ENCODE measurements around the gene ADAM11.

ADAM11 gene

DNA sequence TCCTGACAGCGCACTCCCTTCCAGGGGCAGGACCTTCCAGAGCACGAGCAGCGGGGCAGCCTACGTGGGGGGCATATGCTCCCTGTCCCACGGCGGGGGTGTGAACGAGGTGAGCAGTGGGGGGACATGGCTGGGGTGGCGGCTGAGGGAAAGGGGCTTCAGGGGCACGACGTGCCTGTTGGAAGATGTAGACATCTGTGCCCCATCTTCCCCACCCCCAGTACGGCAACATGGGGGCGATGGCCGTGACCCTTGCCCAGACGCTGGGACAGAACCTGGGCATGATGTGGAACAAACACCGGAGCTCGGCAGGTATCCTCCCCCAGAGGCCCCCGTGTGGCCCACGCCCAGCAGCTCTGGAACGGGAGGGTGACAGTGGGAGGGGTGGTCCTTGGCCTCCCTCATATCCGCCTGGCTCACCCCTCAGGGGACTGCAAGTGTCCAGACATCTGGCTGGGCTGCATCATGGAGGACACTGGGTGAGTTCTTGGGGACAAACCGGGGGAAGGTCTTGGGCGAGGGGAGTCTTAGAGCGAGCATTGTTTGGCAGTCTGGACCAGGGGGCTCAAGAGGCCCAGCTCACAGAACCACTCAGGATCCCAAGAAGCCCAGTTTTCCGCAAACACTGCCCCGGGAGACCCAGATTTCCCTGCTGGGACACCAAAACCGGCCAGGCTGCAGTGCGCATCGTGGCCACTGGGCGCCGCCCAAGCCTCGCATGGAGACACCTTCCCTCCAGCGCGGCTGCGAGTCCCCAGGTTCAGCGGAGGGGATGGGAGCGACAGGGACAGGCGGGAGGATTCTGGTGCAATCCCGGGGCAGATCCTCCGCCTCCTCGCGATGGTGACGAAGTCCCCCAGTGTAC lies 15.7 kb downstream of the ADAM11 start:
- FAIRE-seq (no peak), DNase-seq (ENCODE audit: insufficient read length, low spot score) (peak; percentile 99)

DNA sequence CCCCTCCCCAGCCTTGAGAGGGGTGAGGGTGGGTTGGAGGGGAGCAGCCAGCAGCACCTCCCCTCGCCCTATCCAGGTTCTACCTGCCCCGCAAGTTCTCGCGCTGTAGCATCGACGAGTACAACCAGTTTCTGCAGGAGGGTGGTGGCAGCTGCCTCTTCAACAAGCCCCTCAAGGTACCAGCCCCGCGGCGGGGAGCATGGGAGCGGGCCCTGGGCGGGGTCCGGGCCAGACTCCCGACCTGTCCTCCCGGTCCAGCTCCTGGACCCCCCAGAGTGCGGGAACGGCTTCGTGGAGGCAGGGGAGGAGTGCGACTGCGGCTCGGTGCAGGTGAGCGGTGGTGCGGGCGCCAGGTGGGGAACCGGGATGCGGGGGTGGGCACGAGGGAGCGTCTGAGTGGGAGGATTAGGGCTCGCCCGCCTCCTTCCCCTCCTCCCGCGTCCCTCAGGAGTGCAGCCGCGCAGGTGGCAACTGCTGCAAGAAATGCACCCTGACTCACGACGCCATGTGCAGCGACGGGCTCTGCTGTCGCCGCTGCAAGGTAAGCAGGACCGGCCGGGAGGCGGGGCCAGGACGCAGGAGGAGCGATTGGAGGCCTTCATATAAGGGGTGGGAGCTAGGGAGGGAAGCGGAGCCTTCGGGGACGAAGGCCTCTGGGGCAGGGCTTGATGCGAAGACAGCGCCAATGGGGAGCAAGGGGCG lies 16.5 kb downstream of the ADAM11 start:
- DNase-seq (ENCODE audit: insufficient read length, low spot score) (peak; percentile 100), FAIRE-seq (peak; percentile 100)

DNA sequence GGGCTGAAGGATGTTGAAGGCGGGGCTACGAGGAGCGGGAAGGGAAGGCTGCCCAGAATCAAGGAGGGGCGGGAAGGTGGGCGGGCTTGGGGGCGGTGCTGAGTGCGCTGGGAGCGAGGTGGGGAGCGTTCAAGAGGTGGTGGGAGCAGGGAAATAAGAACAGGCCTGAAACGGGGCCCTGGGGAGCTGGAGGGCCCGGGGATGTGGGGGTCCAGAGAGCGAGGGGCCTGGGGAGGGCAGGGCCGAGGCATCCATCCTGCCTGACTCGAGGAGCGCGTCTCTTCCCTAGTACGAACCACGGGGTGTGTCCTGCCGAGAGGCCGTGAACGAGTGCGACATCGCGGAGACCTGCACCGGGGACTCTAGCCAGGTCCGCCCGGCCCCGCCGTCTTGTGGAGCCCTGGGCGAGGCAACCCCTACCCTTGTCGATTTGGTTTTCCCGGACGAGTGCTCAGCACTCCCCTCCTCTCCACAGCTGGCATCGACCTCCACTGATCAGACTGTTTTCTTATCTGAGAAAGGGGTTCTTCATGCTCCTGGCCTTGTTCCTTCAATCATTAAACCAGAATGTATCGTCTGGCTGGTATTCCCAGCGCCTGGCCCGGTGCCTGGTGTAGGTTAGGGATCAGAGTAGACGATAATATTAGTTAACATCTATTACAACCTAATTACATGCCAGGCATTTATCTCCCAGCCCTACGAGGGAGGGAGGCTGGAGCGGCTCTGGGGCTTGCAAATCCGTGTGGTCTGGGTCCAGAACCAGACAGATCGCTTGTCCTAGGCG lies 17.2 kb downstream of the ADAM11 start:
- DNase-seq (ENCODE audit: insufficient read length, low spot score) (no peak), FAIRE-seq (no peak)

DNA sequence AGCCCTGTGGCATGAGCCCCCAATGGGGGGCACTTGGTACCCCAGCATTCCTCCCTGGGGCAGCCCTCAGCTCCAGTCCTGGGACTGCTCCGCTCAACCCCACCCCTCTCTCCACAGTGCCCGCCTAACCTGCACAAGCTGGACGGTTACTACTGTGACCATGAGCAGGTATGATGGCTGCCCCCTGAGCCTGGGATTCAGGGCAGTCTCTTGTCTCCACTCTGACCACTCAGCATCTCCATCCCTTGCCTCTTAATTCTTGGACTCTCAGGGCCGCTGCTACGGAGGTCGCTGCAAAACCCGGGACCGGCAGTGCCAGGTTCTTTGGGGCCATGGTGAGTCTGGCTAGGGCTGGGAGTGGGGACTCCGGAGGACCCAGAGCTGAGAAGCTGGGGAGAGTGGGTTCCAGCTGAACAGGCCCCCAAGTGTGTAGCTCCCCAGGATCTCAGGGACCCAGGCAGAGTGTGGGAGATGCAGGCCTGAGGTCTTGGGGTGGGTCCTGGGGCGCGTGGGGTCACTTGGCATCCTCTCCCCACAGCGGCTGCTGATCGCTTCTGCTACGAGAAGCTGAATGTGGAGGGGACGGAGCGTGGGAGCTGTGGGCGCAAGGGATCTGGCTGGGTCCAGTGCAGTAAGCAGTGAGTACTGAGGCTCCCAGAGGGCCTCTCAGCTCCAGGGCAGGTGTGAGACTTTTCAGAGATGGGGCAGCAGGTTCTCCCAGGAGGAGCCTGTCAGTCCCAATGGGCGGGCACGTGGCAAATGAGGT lies 18.0 kb downstream of the ADAM11 start:
- FAIRE-seq (no peak), DNase-seq (ENCODE audit: insufficient read length, low spot score) (no peak)

DNA sequence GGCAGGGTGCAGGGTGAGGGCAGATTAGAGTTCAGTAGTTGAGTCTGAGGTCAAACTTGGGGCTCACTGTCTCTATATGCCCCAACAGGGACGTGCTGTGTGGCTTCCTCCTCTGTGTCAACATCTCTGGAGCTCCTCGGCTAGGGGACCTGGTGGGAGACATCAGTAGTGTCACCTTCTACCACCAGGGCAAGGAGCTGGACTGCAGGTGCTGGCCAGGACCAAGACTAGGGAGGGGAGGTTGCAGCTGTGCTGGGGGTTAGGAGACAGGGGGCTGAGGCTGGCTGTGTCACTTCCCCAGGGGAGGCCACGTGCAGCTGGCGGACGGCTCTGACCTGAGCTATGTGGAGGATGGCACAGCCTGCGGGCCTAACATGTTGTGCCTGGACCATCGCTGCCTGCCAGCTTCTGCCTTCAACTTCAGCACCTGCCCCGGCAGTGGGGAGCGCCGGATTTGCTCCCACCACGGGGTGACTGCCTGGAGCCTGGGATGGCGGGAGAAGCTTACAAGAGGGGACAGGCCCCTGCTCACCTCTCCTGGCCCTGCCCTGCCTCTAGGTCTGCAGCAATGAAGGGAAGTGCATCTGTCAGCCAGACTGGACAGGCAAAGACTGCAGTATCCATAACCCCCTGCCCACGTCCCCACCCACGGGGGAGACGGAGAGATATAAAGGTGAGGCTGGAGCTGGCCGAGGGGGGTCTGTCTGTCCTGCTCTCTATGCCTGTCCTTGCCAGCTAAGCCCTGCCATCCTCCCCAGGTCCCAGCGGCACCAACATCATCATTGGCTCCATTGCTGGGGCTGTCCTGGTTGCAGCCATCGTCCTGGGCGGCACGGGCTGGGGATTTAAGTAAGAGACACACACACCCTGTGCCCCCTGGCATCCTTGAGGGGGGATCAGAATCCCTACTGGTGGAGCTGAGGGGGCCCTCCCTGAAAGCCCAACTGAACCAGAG lies 18.9 kb downstream of the ADAM11 start:
- no peak for DNase-seq (ENCODE audit: insufficient read length, low spot score)
- peak; percentile 44 for FAIRE-seq

DNA sequence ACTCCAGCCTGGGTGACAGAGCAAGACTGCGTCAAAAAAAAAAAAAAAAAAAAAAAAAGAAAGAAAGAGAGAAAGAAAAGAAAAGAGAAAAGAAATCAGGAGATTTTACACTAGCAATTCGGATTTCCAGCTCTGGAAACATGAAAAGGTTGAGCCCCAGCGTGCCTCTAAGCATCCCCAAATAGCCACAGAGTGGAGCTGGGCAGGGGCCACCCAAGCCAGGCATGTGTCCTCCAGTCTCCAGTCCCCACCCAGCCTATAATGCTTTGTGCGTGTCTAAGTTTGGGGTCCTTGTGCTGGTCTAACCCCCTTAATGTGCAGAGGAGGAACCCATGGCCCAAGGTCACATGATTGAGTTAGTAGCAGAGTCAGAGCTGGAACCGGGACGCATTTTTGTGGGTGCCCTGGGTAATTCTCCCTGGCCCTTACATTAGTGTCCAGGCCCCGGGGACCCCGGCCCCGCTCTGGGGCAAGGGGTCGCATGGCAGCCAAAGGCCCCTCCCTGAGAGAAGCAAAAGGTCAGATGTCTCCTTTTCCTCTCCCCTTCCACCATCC lies 19.9 kb downstream of the ADAM11 start:
- DNase-seq (ENCODE audit: insufficient read length, low spot score) (no peak), FAIRE-seq (no peak)

DNA sequence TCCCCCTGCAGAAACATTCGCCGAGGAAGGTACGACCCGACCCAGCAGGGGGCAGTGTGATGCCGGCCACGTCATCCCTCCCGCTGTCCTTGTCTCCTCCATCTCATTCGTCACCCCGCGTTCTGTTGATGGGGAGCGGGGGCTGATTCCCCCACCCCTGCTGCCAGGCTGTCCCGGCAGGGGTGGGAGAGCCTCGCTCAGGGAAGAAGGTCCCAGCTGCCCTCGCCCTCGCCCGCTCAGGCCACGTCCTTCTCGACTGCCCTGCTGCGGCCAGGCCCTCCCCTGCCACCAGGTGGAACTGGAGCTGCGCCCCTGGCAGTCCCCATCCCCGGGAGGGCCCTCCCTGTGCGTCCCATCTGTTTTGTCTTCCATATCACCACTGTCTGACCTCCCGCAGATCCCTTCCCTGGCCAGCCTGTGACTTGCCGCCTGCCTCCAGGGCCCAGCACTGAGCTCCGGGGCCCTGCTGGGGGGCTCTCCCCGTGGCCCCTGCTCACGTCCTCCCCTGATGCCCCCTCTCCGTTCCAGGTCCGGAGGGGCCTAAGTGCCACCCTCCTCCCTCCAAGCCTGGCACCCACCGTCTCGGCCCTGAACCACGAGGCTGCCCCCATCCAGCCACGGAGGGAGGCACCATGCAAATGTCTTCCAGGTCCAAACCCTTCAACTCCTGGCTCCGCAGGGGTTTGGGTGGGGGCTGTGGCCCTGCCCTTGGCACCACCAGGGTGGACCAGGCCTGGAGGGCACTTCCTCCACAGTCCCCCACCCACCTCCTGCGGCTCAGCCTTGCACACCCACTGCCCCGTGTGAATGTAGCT lies 20.6 kb downstream of the ADAM11 start:
- FAIRE-seq (peak; percentile 100), DNase-seq (ENCODE audit: insufficient read length, low spot score) (peak; percentile 97)

DNA sequence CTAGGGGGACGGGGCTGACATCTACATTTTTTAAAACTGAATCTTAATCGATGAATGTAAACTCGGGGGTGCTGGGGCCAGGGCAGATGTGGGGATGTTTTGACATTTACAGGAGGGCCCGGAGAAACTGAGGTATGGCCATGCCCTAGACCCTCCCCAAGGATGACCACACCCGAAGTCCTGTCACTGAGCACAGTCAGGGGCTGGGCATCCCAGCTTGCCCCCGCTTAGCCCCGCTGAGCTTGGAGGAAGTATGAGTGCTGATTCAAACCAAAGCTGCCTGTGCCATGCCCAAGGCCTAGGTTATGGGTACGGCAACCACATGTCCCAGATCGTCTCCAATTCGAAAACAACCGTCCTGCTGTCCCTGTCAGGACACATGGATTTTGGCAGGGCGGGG lies 21.4 kb downstream of the ADAM11 start:
- FAIRE-seq (peak; percentile 62), DNase-seq (ENCODE audit: insufficient read length, low spot score) (no peak)

DNA sequence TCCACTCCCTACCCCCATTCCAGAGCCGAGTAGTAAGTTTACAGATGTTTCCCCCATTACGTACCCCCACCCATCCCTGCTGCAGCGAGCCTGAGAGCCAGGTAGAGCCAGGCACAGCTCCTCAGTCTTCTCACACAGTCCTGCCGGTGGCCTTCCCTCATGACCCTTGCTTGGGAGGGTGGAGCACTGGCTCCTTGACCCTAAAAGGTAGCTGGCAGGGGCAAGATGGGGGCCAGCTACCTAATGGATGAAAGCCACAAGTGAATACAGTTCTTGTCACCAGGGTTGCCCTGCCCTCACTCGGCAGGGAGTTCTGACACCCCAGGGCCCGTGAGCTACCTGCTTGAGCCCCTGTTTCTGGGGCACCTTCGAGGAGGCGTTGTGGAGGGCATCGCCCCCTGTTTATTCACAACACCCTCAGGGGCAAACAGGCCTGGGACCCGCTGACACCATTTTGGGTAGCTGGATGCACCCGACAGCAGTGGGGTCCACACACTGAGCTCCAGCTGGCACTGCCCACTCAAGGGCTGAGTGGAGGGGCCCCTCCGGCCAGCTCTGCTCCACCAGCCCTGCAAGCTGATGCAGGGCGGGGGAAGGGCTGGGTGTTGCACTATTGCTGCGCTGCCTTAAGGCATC lies 22.2 kb downstream of the ADAM11 start:
- FAIRE-seq = no peak
- DNase-seq (ENCODE audit: insufficient read length, low spot score) = no peak

DNA sequence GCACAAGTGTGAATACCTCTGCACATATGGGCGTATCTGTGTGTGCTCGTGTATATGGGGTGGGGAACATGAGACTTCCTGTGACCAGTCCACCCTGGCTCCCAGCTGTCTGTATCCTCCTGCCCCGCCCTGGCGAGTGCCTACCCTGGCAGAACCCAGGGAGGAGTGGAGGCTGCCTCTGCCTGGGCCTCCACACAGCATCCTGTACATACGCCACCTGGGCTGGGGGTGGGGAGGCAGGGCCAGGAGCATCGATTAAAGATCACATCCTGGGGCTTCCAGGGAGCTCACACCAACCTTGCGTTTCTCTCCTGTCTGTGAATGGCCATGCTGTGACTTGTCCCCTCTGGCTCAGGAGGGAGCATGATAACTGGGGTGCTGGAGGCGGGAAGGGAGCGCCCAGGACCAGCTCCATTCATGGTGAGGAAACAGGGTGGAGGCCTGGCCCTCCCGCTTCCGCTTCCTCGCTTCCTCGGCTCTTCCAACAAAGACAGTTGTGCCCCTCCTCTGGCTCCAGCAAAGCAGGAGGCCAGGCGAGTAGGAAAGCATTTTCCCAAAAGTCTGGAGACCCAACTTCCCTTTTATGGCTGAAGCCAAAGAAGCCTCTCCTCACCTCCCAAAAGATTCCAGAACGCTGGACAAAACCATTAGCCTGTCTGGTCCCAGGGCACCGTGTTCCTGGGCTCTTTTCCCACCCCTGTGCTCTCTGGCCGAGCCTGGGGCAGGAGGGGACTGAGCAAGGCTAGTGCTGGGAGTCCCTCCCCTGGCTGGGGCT lies 22.9 kb downstream of the ADAM11 start:
- no peak for DNase-seq (ENCODE audit: insufficient read length, low spot score)
- FAIRE-seq = peak; percentile 86

DNA sequence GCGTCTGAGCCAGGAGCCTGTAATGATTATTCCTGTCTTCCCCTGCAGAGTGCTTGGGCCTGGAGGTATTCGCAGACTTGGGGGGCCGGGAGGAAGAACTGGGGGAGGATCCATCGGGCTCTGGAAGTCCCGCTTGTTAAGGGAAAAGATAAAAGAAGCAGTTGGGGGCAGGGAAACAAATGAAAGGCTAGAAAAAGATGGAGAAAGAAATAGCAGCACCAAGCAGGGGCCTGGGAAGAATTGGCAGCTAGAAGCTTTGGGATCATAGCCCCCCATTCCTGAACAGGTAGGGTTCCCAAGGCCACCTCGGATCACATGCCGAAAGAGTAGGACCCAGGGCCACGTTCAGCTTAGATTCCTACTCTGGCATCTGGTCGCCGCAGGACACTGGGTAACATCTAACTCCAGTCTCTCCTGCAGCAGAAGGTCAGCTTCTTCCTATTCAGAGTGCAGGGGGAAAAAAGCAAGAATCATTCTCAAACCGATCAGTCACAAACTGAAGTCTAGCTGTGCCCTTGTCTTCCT lies 23.6 kb downstream of the ADAM11 start:
- DNase-seq (ENCODE audit: insufficient read length, low spot score) (no peak), FAIRE-seq (peak; percentile 13)

DNA sequence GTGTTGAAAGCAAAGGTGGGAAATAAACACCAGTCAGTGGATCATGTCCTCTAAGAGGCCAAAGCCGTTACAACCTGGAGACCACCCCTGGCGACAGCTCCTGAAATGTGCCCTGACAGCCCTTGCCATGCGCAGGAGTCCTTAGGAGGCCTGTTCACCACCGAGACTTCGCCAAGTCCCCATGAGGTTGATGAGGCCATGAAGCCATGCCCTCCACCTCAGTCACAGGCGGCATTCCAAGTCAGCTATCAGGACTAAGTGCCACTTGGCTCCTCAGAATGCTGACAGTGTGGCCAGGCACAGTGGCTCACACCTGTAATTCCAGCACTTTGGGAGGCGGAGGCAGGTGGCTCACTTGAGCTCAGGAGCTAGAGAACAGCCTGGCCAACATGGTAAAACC lies 27.1 kb downstream of the ADAM11 start:
- FAIRE-seq = no peak
- no peak for DNase-seq (ENCODE audit: insufficient read length, low spot score)

DNA sequence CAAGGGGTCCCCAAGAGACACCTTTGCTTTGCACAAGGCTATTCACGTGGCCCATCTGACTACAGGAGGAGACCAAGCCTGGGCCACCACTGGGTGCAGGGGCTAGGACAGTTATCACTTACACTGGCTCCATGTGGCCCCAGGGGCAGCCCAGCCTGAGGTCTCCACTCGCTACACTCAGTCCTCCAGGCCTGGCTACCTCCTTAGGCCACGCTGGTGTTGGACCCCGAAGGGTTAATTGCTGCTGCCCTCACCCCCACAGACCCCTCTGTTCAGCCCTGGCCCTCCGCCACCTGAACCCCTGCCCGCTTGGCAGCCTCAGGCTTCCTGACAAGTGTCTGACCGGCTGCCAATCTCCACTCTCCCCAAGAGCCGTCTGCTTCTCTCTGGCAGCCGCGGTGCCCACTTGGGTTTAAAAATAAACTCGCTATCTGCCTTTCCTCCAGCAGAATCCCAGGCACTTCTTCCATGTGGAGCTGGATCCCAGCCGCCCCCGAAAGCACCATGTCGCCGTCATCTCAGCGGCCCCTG lies 27.8 kb downstream of the ADAM11 start:
- FAIRE-seq (no peak), DNase-seq (ENCODE audit: insufficient read length, low spot score) (no peak)

DNA sequence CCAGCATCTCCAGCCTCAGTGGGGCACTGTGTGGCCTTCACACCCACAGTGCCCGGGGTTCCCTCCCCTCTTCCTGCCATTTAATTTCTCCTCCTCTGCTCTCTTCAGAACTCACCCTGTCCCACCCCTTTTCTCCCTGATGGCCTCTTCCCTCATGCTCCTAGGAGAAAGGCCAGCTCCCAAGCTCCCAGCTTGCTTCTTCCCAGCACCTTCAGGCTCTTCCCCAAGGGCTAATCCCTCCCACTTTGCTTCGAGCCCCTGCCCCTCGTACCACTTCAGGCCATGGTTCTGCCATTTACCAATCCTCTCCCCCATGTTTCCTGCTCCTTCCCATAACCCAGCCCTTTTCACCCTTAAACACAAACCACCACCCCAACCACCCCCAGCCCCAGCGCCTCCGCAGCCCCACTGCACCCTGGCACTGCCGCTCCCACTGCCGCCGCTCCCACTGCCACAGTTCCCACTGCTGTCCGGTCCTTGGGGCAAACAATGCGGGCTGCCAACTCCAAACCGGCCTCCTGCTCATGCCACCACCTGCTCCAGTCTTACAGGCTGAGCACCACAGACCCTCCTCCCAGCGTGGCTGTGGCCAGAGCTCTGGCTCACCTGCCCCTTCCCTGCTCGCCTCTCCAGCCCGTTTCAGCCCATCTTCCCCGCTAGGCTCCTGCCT lies 28.6 kb downstream of the ADAM11 start:
- no peak for DNase-seq (ENCODE audit: insufficient read length, low spot score)
- FAIRE-seq = peak; percentile 4

DNA sequence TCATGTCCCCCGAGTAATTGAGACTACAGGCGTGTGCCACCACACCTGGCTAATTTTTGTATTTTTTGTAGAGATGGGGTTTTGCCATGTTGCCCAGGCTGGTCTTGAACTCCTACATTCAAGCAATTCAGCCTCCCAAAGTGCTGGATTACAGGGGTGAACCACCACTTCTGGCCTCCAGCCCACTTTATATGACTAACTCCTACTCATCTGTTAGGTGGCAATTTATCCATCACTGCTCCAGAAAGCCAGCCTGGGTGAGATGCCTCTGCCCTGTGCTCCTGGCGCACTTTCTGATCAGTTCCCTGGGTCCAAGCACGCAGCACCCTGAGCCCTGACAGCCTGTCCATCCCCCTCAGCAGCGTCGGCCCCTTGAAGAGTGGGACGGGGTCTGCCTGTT lies 29.4 kb downstream of the ADAM11 start:
- FAIRE-seq (peak; percentile 88), DNase-seq (ENCODE audit: insufficient read length, low spot score) (no peak)

DNA sequence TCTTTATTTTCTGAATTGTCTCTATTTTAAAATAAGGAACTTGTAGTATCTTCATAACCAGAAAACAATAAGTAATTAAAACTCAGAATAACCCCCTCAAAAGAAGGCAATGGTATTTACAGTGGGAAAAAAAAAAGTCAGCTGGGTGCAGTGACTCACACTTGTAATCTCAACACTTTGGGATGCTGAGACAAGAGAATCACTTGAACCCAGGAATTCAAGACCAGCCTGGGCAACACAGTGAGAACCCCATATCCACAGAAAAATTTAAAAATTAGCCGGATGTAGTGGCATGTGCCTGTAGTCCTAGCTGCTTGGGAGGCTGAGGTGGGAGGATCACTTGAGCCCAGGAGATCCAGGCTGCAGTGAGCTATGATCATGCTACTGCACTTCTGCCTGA lies 33.5 kb downstream of the ADAM11 start:
- no peak for FAIRE-seq

More for the DNA sequence above, 33.5 kb downstream of the ADAM11 start:
- no peak for DNase-seq (ENCODE audit: insufficient read length, low spot score)

Data from HTR-8/SVneo (cell line).